Fibroblast of lung (primary cell): ENCODE results near the gene PELI3. TPM values are rescaled to one million over a fixed set of nuclear protein-coding genes. Genes with fewer than 3 reads are reported as not detected.

Experiments
- DNase-seq, 2 donors: peaks; one replicate each; pipeline versions ENCODE4 v3.0.0 to v3.0.0-alpha.2; 2010; ENCODE audit warnings: low read depth in 2 of 2
- H2AFZ ChIP-seq: 2 replicates; pipeline ENCODE4 v1.5.1; 2012; ENCODE audit warnings: low read length, control low read depth, inconsistent platforms
- H3K27ac ChIP-seq: 2 replicates; pipeline ENCODE4 v1.5.1; 2011; ENCODE audit warnings: low read length, control low read depth; ENCODE audit not compliant: insufficient read depth
- H3K27me3 ChIP-seq: 2 replicates; pipeline ENCODE4 v1.5.1; 2011; ENCODE audit warnings: mild to moderate bottlenecking, low read length; ENCODE audit not compliant: control insufficient read depth, insufficient read depth
- H3K36me3 ChIP-seq: 2 replicates; pipeline ENCODE4 v1.5.1; 2011; ENCODE audit warnings: low read length; ENCODE audit not compliant: control insufficient read depth, insufficient read depth
- H3K4me1 ChIP-seq: 2 replicates; pipeline ENCODE4 v1.5.1; 2011; ENCODE audit warnings: low read length; ENCODE audit not compliant: control insufficient read depth, insufficient read depth; ENCODE audit errors: extremely low read depth
- H3K4me2 ChIP-seq: 2 replicates; pipeline ENCODE4 v1.5.1; 2011; ENCODE audit warnings: low read length, control low read depth; ENCODE audit not compliant: insufficient read depth; ENCODE audit errors: extremely low read depth
- H3K4me3 ChIP-seq, 4 experiments: fragments of 200-600 bp in 1 of 4; sonication (generic) in 1 of 4; replicated peaks in 1 of 4; 2 replicates each; pipeline ENCODE4 v1.5.1; 2011 to 2016; ENCODE audit warnings: low read length in 4 of 4, low read depth in 3 of 4, mild to moderate bottlenecking in 3 of 4, control low read depth in 2 of 4, inconsistent platforms in 1 of 4, mixed read lengths in 1 of 4; ENCODE audit not compliant: insufficient read depth in 1 of 4; ENCODE audit errors: control extremely low read depth in 1 of 4
- H3K79me2 ChIP-seq: 2 replicates; pipeline ENCODE4 v1.5.1; 2012; ENCODE audit warnings: mild to moderate bottlenecking, low read length, inconsistent platforms; ENCODE audit not compliant: control insufficient read depth, insufficient read depth
- H3K9ac ChIP-seq: 2 replicates; pipeline ENCODE4 v1.5.1; 2011; ENCODE audit warnings: mild to moderate bottlenecking, low read length, control low read depth; ENCODE audit not compliant: insufficient read depth
- H3K9me3 ChIP-seq: 2 replicates; pipeline ENCODE4 v1.5.1; 2012; ENCODE audit warnings: low read depth, low read length; ENCODE audit not compliant: control insufficient read depth, insufficient read depth
- H4K20me1 ChIP-seq: 2 replicates; pipeline ENCODE4 v1.5.1; 2011; ENCODE audit warnings: low read length; ENCODE audit not compliant: control insufficient read depth, insufficient read depth; ENCODE audit errors: extremely low read depth
- EZH2 ChIP-seq: IDR thresholded peaks from 2 replicates; pipeline ENCODE4 v1.5.1; 2012; ENCODE audit warnings: low read length, control low read depth, mild to moderate bottlenecking; ENCODE audit errors: missing control alignments
- polyA plus RNA-seq, 2 donors: library from polyadenylated mRNA; depleted of rRNA in 1 of 2; stranded (reverse) in 1 of 2; unstranded in 1 of 2; fragments of >200 nt; gene quantifications; 2 replicates each; pipeline ENCODE4 v1.2.1, GENCODE V29; 2011 to 2012; ENCODE audit warnings: missing spikeins in 1 of 2
- total RNA-seq: library from RNA; depleted of rRNA; stranded (reverse); fragments of >200 nt; gene quantifications from 2 replicates; pipeline ENCODE4 v1.2.1, GENCODE V29; 2014
- TF ChIP-seq, protein P1 (sequence below), 2 donors: IDR thresholded peaks in 1 of 2; conservative IDR thresholded peaks in 1 of 2; 1 replicate in 1 of 2; 2 replicates in 1 of 2; pipeline ENCODE4 v1.5.1; 2011 to 2012; ENCODE audit warnings: low read length in 2 of 2, control low read depth in 1 of 2, inconsistent platforms in 1 of 2, low read depth in 1 of 2, mild to moderate bottlenecking in 1 of 2

PELI3 gene
- total and polyA plus RNA-seq, 2 donors (not counting 1 experiment from before 2014, with no cell fraction given): 5.0 to 20.3 TPM

DNA sequence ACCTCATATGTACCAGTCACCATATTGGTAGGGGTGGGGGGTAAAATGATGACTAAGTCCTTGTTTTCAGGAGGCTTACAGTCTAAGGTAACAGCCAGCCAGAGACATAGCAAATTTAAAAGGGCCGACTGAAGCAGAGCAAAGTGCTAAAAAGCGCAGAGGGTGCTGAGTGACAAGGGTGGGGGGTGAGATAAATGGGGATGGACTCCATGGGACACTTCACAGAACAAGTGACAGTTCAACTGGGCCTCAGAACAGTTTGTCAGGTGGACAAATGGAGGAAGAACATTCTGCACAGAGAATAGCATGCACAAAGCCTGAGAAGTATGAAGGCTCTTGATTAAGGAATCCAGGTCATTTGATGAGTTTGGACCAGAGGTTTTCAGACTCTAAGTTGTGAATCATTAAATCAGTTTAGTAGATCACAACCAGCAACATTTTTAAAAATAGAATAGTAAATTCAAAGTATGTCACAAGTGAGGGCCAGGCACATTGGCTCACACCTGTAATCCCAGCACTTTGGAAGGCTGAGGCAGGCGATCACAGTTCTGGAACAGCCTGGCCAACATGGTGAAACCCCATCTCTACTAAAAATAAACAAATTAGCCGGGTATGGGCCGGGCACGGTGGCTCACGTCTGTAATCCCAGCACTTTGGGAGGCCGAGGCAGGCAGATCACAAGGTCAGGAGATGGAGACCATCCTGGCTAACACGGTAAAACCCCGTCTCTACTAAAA is 57.8 kb downstream of the PELI3 start:
- no peaks in the 10 kb centered on the region for H3K9me3 ChIP-seq
- peaks cover under 1% of the 10 kb centered on the region for H3K36me3 ChIP-seq
- H3K4me1 ChIP-seq: no peaks in the 10 kb centered on the region
- H3K27me3 ChIP-seq: no peaks in the 10 kb centered on the region
- H3K79me2 ChIP-seq: no peaks in the 10 kb centered on the region
- no peaks in the 10 kb centered on the region for H4K20me1 ChIP-seq
- no peak for DNase-seq
- no peak overlapping the region for H2AFZ ChIP-seq
- no peak overlapping the region for H3K4me2 ChIP-seq
- no peak overlapping the region for H3K9ac ChIP-seq
- H3K4me3 ChIP-seq: no peak overlapping the region
- H3K27ac ChIP-seq: no peak overlapping the region
- no peak for TF ChIP-seq EZH2
- TF ChIP-seq, protein P1, sequence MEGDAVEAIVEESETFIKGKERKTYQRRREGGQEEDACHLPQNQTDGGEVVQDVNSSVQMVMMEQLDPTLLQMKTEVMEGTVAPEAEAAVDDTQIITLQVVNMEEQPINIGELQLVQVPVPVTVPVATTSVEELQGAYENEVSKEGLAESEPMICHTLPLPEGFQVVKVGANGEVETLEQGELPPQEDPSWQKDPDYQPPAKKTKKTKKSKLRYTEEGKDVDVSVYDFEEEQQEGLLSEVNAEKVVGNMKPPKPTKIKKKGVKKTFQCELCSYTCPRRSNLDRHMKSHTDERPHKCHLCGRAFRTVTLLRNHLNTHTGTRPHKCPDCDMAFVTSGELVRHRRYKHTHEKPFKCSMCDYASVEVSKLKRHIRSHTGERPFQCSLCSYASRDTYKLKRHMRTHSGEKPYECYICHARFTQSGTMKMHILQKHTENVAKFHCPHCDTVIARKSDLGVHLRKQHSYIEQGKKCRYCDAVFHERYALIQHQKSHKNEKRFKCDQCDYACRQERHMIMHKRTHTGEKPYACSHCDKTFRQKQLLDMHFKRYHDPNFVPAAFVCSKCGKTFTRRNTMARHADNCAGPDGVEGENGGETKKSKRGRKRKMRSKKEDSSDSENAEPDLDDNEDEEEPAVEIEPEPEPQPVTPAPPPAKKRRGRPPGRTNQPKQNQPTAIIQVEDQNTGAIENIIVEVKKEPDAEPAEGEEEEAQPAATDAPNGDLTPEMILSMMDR (conservative IDR thresholded peaks at IDR 0.05 in 1 of 2, IDR thresholded peaks at IDR 0.05 in 1 of 2; ENCODE audit: low read depth in 1 of 2, low read length in 2 of 2): no peak

Other genes starting within 250 kb of the PELI3 start
- gene KLC2, start 209.2 kb upstream of the PELI3 start, total RNA-seq: 17.3 and 17.5 TPM in 2 replicates
- 7.4 and 10.1 TPM in 2 replicates for gene KLC2, start 209.2 kb upstream of the PELI3 start, polyA plus RNA-seq
- gene RAB1B, start 198.3 kb upstream of the PELI3 start, total RNA-seq: 43.7 and 63.6 TPM in 2 replicates
- 140 and 221 TPM in 2 replicates for gene RAB1B, start 198.3 kb upstream of the PELI3 start, polyA plus RNA-seq
- gene CNIH2, start 188.7 kb upstream of the PELI3 start, total RNA-seq: 0.17 TPM in 1 of 2 replicates, not detected in the other
- gene CNIH2, start 188.7 kb upstream of the PELI3 start, polyA plus RNA-seq: 0.57 and 1.4 TPM in 2 replicates
- gene YIF1A, start 177.8 kb upstream of the PELI3 start, total RNA-seq: 134 and 167 TPM in 2 replicates
- gene YIF1A, start 177.8 kb upstream of the PELI3 start, polyA plus RNA-seq: 160 and 161 TPM in 2 replicates
- gene TMEM151A, start 175.0 kb upstream of the PELI3 start, total RNA-seq: under 0.01 TPM in 2 replicates
- gene TMEM151A, start 175.0 kb upstream of the PELI3 start, polyA plus RNA-seq: not detected in 2 replicates
- gene CD248, start 149.9 kb upstream of the PELI3 start, total RNA-seq: 52.6 and 95.6 TPM in 2 replicates
- 98.8 and 132 TPM in 2 replicates for gene CD248, start 149.9 kb upstream of the PELI3 start, polyA plus RNA-seq
- gene RIN1, start 130.5 kb upstream of the PELI3 start, total RNA-seq: 12.6 and 22.1 TPM in 2 replicates
- 6.3 and 10.6 TPM in 2 replicates for gene RIN1, start 130.5 kb upstream of the PELI3 start, polyA plus RNA-seq
- 43.9 and 50.6 TPM in 2 replicates for gene BRMS1, start 121.8 kb upstream of the PELI3 start, total RNA-seq
- gene BRMS1, start 121.8 kb upstream of the PELI3 start, polyA plus RNA-seq: 25.7 and 41.6 TPM in 2 replicates
- 34.7 and 48.9 TPM in 2 replicates for gene B4GAT1, start 119.3 kb upstream of the PELI3 start, total RNA-seq
- gene B4GAT1, start 119.3 kb upstream of the PELI3 start, polyA plus RNA-seq: 13.1 and 15.7 TPM in 2 replicates
- under 0.01 and 0.17 TPM in 2 replicates for gene SLC29A2, start 95.1 kb upstream of the PELI3 start, total RNA-seq
- gene SLC29A2, start 95.1 kb upstream of the PELI3 start, polyA plus RNA-seq: 0.15 and 1.7 TPM in 2 replicates
- gene NPAS4, start 45.9 kb upstream of the PELI3 start, total RNA-seq: not detected in 2 replicates
- gene NPAS4, start 45.9 kb upstream of the PELI3 start, polyA plus RNA-seq: 0.08 and 0.16 TPM in 2 replicates
- gene MRPL11, start 28.1 kb upstream of the PELI3 start, total RNA-seq: 32.7 and 39.3 TPM in 2 replicates
- 35.7 and 55.9 TPM in 2 replicates for gene MRPL11, start 28.1 kb upstream of the PELI3 start, polyA plus RNA-seq
- gene DPP3, start 13.5 kb downstream of the PELI3 start, total RNA-seq: 28.2 and 39.6 TPM in 2 replicates
- 33.6 and 42.1 TPM in 2 replicates for gene DPP3, start 13.5 kb downstream of the PELI3 start, polyA plus RNA-seq
- gene BBS1, start 43.7 kb downstream of the PELI3 start, total RNA-seq: 20.3 and 20.5 TPM in 2 replicates
- gene BBS1, start 43.7 kb downstream of the PELI3 start, polyA plus RNA-seq: 11.6 and 16.5 TPM in 2 replicates
- gene ZDHHC24, start 79.1 kb downstream of the PELI3 start, total RNA-seq: 8.7 and 11.6 TPM in 2 replicates
- 5.1 and 6.0 TPM in 2 replicates for gene ZDHHC24, start 79.1 kb downstream of the PELI3 start, polyA plus RNA-seq
- under 0.01 TPM in 1 of 2 replicates, not detected in the other for gene ACTN3, start 80.0 kb downstream of the PELI3 start, total RNA-seq
- gene ACTN3, start 80.0 kb downstream of the PELI3 start, polyA plus RNA-seq: 0.02 TPM in 1 of 2 replicates, not detected in the other
- 26.6 and 55.0 TPM in 2 replicates for gene CTSF, start 101.7 kb downstream of the PELI3 start, total RNA-seq
- gene CTSF, start 101.7 kb downstream of the PELI3 start, polyA plus RNA-seq: 8.6 and 17.1 TPM in 2 replicates
- 0.26 and 0.33 TPM in 2 replicates for gene CCDC87, start 126.2 kb downstream of the PELI3 start, total RNA-seq
- 0.11 and 0.15 TPM in 2 replicates for gene CCDC87, start 126.2 kb downstream of the PELI3 start, polyA plus RNA-seq
- gene CCS, start 126.3 kb downstream of the PELI3 start, total RNA-seq: 41.6 and 42.4 TPM in 2 replicates
- gene CCS, start 126.3 kb downstream of the PELI3 start, polyA plus RNA-seq: 16.9 and 22.5 TPM in 2 replicates
- gene RBM14, start 149.7 kb downstream of the PELI3 start, total RNA-seq: 14.1 and 27.6 TPM in 2 replicates
- gene RBM14, start 149.7 kb downstream of the PELI3 start, polyA plus RNA-seq: 13.2 and 25.4 TPM in 2 replicates
- gene RBM4, start 171.8 kb downstream of the PELI3 start, total RNA-seq: 91.2 and 105 TPM in 2 replicates
- 161 and 193 TPM in 2 replicates for gene RBM4, start 171.8 kb downstream of the PELI3 start, polyA plus RNA-seq
- gene RBM4B, start 211.0 kb downstream of the PELI3 start, total RNA-seq: 28.0 and 28.4 TPM in 2 replicates
- gene RBM4B, start 211.0 kb downstream of the PELI3 start, polyA plus RNA-seq: 24.6 and 27.8 TPM in 2 replicates